ENCODE data around the gene CDC14B.

GRCh38 chr9:96450613-96451528 lies 168.8 kb downstream of the CDC14B start:
- TF ChIP-seq, protein P1, sequence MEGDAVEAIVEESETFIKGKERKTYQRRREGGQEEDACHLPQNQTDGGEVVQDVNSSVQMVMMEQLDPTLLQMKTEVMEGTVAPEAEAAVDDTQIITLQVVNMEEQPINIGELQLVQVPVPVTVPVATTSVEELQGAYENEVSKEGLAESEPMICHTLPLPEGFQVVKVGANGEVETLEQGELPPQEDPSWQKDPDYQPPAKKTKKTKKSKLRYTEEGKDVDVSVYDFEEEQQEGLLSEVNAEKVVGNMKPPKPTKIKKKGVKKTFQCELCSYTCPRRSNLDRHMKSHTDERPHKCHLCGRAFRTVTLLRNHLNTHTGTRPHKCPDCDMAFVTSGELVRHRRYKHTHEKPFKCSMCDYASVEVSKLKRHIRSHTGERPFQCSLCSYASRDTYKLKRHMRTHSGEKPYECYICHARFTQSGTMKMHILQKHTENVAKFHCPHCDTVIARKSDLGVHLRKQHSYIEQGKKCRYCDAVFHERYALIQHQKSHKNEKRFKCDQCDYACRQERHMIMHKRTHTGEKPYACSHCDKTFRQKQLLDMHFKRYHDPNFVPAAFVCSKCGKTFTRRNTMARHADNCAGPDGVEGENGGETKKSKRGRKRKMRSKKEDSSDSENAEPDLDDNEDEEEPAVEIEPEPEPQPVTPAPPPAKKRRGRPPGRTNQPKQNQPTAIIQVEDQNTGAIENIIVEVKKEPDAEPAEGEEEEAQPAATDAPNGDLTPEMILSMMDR (IDR thresholded peaks at IDR 0.05), result no peak
- no peak for TF ChIP-seq POLR2A (IDR thresholded peaks at IDR 0.05)
- TF ChIP-seq POLR2AphosphoS5 (IDR thresholded peaks at IDR 0.05), result no peak

Data from upper lobe of left lung (tissue), 4 donors.